GM21576 (cell line): ENCODE measurements around the gene OR10G4.
"Not testable (repeated sequence)": the region's sequence is repeated elsewhere in the genome, so short reads cannot be mapped to it uniquely, and the experiment has no call there.

Source experiments
- ATAC-seq: cut with Tn5 transposase; IDR thresholded peaks from one replicate; pipeline ENCODE4 v1.9.1; 2021; ENCODE audit warnings: mild to moderate bottlenecking, moderate library complexity; ENCODE audit not compliant: unreplicated experiment

The OR10G4 gene

DNA sequence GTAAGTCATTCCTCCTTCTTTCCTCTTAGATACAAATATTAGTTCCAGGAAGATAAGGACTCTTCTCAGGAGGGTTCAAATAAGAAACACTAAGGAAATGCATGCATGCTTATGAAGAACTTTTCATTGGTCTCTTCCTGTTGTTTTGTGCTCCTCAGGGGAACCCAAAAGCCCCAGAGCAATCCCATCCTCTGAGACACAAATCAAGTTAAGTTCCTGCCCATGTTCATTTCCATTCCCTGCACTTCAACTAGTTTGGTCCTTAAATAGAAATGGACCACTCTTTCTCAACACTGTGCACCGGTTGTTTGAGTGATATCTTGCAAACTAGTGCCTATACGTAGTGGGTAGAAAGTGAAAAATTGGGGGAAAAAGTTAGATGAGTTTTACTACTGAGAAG lies at the start of gene OR10G4:
Gene OR10G4 (plus strand): TSS at position 301 of the 400 bp plus-strand sequence. CDS start 2,578 bp downstream, outside the sequence.
- no peak for ATAC-seq

- ATAC-seq: no peak
These were observed 39.0 kb upstream of the OR10G4 start for GRCh38 chr11:123973816-123974215.

GRCh38 chr11:123976770-123977560 lies 35.8 kb upstream of the OR10G4 start:
- ATAC-seq: no peak

DNA sequence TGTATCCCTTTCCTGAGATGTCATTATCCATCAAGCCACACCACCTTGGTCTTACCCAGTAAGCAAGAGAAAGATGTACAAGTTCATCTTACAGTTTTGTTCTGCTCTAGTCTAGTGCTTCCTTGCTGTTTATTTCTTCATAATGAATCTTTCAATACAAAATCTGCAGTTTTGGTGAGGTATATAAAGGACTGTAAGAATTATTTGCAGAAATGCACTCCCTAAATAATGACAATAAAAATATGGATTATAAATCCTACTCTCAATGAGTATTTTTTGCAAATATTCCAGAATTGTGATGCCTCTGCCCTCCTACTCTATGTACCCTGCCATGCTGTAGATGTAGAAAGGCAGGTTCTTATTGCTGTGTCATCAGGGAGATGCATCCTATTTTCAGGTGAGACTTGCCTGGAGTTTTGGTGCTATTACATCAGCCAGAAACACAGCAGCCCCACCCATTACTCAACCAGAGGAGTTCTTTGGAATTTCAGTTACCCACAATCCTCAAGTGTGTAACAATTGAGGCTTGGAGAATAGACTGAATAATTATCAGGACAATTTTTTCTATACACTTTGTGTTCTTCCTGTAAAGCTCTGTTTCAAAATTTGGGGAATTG lies 35.0 kb upstream of the OR10G4 start, which contains the start of gene OR10S1:
Gene OR10S1 (minus strand): TSS at position 51 of the 617 bp plus-strand sequence. CDS start 117 bp downstream, outside the sequence.
- no peak for ATAC-seq

- ATAC-seq: no peak
These were observed 33.5 kb upstream of the OR10G4 start for GRCh38 chr11:123979311-123979710.

DNA sequence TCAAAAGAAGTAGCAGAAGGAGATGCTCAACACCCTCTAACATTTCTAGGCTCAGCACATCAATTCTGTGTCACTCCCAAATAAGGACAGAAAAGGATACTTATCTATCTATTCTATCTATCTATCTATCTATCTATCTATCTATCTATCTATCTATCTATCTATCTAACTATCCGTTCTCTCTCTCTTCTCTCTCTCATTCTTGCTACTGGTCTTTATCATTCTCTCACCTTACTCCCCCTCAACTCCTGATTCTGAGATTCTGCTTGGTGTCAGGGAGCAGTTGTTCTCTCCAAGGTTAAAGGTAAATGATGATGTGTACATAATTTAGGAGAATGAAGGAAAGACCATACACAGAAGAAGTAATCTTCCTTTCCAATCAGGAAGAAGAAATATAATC lies 17.7 kb upstream of the OR10G4 start, which contains the start of gene OR10G6:
Gene OR10G6 (minus strand): TSS at position 43 of the 400 bp plus-strand sequence. CDS start 0 bp downstream, at position 43.
- ATAC-seq: no peak

- not testable (repeated sequence) for ATAC-seq
These were observed 3.0 kb downstream of the OR10G4 start for GRCh38 chr11:124015837-124016236.

GRCh38 chr11:124026498-124026897 lies 13.7 kb downstream of the OR10G4 start, which contains the start of gene OR10G8:
TSS of gene OR10G8 (plus strand) at chr11:124026798. CDS start at chr11:124029623, 2,825 bp downstream.
- no peak for ATAC-seq

- ATAC-seq: no peak
These were observed 23.9 kb downstream of the OR10G4 start for GRCh38 chr11:124036666-124037065.

GRCh38 chr11:124039557-124039956 lies 26.8 kb downstream of the OR10G4 start:
- no peak for ATAC-seq

- ATAC-seq: no peak
These were observed 28.5 kb downstream of the OR10G4 start, which contains the start of gene OR10G7 for GRCh38 chr11:124041254-124041653. TSS of gene OR10G7 (minus strand) at chr11:124041325. CDS start at chr11:124039001, 2,324 bp downstream.

DNA sequence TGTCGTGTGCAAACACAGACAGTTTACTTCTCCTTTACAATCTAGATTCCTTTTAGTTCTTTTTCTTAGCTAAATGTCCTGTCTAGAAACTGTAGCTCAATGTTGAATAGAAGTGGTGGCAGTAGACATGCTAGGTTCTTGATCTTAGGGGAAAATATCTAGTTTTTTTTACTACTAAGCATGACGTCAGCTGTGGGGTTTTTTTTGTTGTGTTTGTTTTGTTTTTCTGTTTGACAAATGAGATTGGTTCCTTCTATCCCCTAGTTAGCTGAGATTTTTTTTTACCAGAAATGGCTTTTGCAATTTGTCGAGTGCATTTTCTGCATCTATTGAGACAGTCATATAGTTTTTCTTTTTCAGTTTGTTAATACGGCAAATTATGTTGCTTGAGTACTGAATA lies 30.6 kb downstream of the OR10G4 start:
- no peak for ATAC-seq

GRCh38 chr11:124050748-124051147 lies 38.0 kb downstream of the OR10G4 start:
- no peak for ATAC-seq

- no peak for ATAC-seq
These were observed 40.2 kb downstream of the OR10G4 start for GRCh38 chr11:124052966-124053365.
